NCI-H82 treated with DMSO at 0.1 percent for 48 hours (cell line): Measurements from ENCODE around the gene SCLT1.

Source experiments
- DNase-seq: peaks from one replicate; lab custom pipeline; 2025; ENCODE audit not compliant: unreplicated experiment; lab: John Stamatoyannopoulos, UW

Gene SCLT1

DNA sequence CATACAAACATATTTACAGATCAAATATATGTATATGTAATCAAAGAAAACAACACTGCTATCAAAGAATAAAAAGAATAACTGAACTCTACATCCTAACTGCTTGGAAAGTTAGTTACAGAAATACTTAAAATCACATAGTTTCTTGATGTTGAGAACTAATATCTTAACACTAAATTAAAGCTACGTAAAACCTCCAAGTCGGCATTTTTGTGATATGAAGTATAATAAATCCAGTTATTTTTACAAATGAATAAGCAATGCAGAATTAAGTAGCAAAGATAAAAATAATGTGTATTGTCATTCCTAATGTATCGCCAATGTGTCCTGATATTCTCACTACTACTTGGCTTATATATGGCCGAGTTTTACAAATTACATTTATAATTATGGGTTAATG is 215.4 kb downstream of the SCLT1 start:
- DNase-seq = no peak

DNA sequence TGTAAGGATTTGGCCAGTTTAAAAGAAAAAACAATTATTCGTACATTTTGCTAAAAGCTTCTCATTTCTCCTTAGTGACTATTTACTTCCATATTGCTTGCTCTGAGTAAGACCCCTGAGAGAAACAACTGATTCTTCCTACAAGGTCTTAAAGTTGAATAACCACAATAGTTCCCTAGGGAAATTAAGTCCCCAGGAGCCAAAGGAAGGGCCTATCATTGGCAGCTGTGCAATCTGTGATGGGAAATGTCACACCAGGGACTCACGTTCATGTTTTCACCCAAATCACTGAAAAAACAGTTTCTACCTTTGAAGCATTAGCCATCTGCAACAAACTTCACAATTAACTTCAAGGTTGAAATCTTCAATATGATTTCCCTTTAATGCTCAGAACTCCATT is 217.1 kb downstream of the SCLT1 start:
- no peak for DNase-seq

DNA sequence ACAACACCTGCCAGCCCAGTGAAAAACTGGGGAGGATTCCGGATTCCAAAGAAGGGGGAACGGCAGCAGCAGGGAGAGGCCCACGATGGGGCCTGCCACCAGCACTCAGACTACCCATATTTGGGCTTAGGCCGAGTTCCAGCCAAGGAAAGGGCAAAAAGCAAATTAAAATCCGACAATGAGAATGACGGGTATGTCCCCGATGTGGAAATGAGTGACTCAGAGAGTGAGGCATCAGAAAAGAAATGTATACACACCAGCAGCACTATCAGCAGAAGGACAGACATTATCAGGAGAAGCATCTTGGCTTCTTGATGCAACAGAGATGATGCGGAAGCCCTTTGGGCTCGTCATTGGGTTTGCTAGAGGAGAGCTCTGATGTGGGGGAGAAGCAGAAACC is 221.4 kb downstream of the SCLT1 start:
- DNase-seq = no peak

DNA sequence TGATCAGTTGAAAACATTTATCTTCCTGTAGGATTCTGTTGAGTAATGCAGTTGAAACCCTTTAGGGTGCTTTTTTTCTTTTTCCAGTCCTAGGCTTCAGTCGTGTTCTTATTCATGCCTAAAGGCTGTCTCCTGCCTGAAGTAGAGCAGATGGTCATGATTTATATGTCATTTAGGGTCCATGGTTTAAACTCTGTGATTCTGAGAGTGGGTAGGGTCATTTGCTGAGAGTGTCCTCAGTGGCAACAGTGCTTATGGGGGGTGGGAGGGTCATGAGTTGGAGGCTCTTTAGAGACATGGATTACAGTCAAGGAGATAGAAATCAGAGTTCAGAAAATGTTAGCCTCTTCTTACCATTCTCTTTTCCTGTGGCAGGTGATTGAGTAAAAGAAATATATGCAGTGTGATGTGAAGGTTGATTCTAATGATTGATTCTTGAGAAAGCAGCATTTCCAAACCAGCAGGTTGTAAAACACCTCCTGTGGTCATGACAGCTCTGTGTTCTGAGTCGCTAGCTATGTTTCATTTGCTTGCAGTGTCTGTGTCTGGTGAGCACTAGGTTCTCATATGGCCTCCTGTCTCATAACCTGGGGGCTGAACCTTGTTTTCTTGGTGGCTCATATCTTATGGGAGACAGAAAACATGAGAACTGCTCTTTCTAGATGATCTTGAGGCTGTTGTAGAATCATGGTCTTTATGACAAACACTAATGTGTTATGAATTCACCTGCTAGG is 223.4 kb downstream of the SCLT1 start:
- no peak for DNase-seq

DNA sequence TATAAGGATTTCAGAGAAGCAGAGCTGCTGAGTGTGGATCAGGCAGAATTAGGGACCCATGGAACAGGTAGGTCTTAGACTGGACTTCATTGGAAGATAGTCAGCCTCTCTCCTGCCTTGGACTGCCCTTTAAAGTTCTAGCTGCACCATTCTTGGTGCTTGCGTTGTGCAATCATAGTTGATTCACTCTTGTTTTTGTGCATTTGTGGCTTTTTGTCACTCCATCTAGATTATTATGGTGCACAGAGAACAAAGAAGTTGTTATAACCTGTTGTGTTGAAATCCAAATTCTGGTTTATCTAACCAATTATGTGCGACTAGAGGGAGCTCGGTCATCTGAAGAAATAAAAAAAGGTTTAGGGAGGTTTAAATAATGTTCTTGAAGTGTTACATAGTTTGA is 224.6 kb downstream of the SCLT1 start:
- DNase-seq = no peak

DNA sequence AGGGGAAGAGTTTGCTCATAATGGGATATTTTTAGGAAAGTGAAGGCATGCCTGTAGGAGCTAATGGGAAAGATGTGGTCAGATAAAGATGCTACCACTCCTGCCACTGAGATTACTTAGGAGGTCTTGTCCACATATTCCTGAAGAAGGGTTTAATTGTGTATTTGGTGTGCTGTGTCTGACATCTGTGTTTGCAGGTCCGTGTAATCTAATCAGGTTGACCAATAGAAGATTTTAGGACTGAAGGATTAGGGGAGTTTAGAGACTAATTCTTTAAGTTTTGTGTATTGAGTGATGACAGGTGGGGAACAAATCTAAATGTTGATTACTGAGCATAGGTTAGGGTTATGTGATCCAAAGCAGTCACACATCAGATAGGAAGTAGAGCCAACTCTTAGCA is 226.6 kb downstream of the SCLT1 start:
- no peak for DNase-seq

DNA sequence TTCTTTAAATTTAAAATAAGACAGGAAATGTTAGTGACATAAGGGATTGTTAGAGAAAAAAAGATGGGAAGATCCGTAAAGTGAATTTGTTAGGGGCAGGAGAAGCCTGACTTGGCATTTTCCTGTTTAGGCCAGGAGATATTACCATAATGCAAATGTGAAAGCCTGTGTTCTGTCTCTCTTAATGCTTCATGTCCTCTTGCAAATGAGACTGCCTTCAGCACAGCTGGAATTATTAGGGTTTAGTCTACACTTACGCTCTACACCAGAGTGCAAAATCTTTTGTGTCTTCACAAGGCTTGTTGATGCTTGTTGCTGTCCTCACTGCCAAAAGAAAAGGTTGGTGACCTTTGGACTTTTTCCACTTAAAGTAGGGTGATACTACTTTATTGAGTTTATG is 227.1 kb downstream of the SCLT1 start:
- no peak for DNase-seq

DNA sequence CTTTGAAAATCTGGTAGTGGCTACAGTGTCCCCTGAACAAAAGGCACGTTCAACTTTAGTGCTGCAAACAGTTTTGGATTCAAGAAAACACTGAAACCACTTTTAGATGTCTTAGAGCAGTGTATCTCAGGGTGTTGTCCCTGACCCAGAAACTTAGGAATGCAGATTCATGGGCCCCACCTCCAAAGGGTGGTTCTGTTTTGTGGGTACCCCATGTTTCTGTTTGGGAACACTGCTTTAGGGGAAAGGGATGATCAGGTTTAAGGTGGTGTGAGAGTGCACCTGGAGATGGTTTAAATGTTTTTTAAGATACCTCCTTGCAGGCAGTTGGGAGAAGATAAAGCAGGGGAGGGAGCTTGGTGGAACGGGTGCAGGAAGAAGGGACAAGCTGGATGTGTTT is 228.2 kb downstream of the SCLT1 start:
- no peak for DNase-seq

DNA sequence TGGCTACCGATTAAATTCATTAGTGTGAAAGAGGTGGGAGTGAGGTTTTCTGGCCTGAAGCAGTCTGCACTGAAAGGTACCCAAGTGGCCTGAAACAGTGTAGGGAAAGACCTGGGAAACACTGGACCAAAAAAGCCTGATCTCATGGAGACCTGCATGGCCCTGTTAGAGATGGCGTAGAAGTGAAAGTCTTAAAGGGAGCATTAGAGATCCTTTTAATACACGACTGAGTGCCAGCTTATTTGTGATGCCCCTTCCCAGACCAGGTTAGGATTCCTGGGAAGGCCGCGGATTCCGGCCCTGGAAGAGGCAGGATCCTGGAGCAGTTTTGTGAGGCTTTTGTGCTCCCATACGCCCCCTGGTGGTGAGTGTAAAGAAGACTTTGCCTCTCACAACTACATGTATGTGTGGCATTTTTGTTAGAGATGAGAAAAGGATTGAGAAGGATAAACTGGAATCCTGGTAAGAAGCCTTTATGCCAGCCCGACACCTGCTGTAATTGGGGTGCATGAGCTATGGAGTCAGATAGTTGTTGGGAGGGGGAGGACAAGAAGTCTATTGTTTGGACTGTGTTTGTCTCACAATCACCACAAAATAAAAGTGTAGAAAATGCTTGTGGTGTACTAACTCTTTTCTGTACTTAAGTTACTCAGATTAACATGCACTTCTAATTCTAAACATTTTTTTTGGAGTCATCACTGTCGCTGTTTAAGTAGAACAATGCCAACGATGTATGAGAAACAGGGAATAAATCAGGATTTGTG is 229.8 kb downstream of the SCLT1 start:
- no peak for DNase-seq

DNA sequence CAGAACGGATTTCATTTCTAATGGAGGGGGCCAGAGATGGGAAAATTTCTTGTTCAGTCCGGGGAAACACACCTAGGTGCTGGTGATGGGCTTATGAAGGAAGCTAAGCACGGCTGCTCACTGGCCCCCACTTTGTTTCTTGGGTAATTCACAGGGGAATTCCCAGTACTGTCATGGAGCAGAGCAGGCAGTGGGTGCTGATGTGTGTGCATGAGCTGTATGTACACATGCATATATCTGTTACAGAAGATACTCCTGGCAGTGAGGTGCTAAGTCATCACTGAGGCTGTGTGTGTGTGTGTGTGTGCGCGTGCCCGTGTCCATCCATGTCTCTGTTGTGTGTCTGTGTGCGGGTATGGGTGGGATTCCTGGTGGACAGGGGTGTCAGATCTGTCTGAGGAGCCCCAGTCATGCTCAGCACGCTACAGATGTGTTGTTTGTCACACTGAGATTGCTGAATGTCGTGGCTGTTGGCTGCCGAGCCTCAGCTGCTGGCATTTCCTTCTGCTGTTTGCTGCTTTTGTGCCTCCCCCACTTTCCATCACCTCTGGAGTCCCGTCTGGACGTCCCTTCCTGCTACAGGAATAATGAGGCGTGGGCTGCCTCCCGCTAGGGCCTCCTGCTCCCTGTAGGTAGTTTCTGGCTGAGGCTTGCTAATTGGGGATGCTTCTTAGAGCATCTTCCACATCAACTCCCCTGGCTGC is 230.6 kb downstream of the SCLT1 start:
- DNase-seq = no peak

DNA sequence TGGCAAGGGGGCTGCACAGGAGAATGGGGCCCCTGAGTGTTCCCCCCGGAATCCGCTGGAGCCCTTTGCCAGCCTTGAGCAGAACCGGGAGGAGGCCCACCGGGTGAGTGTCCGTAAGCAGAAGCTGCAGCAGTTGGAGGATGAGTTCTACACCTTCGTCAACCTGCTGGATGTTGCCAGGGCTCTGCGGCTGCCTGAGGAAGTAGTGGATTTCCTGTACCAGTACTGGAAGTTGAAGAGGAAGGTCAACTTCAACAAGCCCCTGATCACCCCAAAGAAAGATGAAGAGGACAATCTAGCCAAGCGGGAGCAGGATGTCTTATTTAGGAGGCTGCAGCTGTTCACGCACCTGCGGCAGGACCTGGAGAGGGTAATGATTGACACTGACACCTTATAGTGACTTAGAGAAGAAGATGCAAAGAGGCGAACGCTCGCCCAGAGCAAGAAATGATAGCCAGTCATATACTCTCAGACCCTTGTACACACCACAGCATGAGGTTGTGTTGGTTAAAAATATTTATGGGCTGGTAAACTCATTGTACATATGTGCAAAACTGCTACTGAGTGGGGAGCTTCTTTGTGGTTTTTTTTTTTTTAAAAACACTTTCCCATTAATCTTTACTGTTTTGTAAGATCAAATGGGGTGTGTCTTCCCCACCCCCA is 231.4 kb downstream of the SCLT1 start:
- no peak for DNase-seq

DNA sequence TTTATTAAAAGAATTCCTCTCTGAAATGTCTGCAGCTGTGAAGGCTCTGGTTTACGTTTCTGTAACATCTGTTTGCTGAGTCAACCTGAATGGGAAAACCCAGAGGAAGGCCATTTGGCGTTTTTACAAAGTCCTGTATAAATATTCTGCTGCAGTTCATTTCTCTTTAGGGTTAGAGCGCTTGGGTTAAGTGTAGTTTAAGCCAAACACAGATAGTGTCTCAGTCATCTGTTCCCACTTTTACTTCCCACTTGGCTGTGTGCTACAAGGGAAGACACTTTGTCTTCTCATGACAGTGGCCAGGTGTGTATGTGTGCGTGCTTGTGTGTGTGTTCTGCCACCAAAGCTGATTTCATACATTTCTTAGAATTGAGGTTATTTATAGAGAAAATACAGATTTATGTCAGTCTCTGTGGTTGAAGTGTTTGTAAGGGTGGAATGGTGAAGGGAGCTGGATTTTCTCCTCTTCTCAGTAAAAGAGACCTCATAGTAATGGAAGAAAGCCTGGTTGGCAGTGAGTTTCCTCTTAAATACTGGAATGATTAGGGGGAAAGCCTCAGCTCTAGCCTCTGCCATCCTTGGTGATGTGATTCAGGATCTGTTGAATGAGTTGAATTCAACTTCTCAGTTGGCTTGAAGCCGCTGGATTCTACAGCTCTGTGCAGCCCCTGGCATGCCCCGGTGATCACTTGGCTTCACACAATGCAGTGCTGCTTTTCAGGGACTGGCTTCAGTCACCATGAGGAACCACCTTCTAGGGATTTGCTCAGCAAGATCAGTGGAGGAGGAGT is 233.3 kb downstream of the SCLT1 start:
- DNase-seq = no peak

DNA sequence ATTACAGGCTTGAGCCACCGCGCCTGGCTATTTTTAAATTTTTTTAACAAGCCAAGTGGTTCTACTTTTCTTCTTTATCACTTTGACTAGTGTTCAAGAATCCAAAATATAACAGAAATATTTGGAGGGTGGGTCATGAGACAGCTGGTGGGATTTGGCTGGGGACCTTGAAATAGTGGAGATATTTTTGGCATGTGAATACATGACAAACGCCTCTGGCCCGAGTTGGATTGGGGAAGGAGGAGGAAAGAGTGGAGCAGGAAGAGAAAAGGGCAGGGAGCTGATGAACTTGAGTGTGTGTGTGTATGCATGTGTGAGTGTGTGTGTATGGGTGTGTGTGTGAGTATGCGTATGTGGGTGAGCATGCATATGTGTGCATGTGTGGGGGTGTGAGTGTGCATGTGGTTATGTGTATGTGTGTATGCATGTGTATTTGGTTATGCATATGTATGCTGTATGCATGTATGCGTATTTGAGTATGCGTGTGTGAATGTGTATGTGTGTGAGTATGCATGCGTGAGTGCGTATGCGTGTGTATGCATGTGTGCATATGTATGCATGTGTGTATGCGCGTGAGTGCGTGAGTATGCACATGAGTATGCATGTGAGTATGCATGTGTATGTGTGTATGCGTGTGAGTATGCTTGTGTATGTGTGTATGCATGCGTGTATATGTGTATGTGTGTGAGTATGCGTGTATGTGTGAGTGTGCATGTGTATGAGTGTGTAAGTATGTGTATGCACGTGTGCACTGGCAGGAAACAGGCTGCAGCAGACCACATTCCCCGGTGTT is 234.3 kb downstream of the SCLT1 start:
- DNase-seq = no peak

DNA sequence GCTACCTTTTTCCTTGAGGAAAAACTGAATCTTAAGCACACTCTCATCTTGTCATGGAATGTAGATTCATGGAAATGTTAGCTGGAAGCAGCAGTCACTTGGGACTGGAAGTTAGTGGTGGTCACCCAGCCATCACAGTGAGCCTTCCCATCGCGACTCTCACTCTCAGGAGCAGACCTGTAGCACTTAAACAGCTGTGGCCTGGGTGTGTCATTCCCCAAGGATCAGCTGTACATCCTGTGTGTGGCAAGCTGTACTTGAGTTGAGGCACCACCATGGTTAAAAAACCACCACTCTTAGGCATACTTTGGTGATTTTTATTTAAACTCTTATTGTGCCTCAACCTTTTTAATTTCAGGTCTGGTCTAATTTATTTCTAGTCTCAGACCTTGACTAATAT is 237.1 kb downstream of the SCLT1 start:
- DNase-seq = no peak

DNA sequence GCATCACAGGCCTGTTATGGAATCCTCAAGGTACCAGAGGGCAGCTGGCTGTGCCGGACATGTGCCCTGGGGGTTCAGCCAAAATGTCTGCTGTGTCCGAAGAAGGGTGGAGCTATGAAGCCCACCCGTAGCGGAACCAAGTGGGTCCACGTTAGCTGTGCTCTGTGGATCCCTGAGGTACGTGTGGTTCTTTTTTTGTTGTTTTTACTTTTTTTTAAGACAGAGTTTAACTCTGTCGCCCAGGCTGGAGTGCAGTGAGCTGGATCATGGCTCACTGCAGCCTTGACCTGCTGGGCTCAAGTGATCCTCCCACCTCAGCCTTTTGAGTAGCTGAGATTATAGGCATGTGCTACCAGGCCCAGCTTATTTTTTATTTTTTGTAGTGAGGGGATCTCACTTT is 237.7 kb downstream of the SCLT1 start:
- DNase-seq = no peak

DNA sequence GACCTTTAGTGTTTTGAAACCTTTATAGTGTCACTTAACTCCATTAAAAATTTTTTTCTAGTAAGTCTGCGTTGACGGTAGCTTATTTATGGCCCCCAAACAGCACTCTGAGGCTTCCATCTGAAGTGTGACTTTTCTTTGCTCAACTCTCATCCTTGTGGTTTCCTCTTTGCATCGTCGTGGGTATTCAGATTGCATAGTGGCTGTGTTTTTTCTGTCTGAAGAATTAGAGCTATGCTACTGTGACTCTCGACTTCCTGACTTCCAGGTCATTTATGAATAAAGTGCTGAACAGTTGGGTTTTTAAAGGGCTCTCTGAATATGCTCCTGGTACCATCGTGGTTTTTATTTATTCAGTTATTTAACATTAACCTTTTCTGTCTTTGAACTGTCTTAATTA is 238.9 kb downstream of the SCLT1 start:
- no peak for DNase-seq

DNA sequence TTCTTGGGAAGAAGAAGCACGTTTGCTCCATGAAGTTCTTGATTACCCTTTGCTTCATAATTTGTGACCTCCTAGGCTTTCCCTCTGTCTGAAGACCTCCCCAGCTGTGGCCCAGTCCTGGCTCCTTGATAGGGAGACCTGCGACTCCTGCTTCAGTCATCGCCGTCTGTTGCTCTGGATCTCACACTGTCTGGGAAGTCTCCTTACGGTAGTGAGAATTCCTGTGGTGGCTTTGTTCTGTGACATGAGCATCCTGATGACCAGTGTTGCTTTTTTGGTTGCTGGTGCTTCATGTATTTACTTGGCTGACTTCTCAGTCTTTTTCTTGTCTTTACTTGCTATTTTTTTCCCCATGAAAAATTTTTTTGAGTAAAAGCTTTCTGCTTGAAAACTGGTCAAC is 239.6 kb downstream of the SCLT1 start:
- no peak for DNase-seq

DNA sequence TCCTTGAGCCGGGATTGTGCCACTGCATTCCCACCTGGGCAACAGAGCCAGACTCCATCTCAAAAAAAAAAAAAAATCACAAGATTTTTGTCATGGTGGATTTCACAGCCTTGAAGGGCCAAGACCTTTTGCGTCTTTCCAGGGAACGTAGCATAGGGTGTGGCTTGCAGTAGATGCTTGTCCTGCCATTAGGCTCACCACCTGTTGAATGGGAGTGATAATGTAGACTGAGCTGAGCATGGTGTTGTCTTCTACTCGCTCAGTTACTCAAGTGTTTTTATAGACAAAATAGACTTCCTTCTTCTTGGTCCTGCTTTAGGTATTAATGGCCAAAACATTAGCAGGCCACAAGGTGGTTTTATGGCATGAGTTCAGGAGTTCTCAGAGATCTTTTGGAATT is 243.1 kb downstream of the SCLT1 start:
- DNase-seq = no peak

DNA sequence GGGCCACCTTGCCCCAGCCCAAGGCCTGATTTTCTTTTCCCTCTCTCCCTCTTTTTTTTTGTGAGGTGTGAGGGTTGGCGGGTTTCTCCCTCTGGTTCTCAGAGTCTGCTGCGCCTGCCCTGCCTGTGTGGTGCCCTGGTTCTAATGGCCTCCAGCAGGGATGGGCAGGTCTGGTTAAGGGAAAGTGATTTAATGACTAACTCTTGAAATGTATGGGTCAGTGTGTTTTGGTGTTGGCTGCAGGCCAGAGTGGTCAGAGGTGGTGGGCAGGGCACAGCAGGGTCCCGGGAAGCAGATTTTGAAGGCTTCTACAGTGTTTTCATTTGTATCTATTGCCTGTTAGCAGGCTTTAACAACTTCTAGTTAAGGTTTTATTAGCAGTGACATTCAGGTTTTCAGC is 244.9 kb downstream of the SCLT1 start:
- DNase-seq = no peak

DNA sequence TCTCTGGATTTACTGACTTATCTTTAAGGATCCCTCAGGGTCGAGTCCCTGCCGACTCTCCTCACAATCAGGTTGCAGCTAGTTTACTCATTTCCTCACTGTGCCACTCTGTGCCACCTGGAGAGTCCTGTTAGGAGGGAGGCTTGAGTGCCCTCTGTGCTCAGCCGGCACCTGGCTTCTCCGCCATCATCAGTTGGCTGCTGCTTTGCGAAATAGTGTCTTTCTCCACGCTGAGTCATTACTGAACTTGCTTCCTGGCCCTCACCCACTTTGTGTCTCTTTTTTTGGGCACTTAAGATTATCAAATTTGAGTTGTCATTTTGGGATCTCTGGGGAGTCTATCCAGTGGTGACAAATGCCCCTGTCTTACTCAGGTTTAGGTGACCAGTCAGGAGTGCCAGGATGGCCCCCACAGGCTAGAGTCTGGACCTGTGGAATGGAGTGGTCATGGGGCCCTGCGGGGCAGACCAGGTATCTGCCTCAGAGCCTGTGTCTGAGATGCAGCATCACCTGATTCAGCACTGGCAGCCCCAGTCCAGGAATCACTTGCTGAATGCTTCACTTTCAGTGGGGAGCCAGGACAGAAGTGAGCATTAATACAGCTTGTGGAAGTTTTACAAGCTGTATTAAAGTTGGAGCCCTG is 246.1 kb downstream of the SCLT1 start:
- no peak for DNase-seq
